ENCODE data around the gene CCDC150.

CCDC150 gene

DNA sequence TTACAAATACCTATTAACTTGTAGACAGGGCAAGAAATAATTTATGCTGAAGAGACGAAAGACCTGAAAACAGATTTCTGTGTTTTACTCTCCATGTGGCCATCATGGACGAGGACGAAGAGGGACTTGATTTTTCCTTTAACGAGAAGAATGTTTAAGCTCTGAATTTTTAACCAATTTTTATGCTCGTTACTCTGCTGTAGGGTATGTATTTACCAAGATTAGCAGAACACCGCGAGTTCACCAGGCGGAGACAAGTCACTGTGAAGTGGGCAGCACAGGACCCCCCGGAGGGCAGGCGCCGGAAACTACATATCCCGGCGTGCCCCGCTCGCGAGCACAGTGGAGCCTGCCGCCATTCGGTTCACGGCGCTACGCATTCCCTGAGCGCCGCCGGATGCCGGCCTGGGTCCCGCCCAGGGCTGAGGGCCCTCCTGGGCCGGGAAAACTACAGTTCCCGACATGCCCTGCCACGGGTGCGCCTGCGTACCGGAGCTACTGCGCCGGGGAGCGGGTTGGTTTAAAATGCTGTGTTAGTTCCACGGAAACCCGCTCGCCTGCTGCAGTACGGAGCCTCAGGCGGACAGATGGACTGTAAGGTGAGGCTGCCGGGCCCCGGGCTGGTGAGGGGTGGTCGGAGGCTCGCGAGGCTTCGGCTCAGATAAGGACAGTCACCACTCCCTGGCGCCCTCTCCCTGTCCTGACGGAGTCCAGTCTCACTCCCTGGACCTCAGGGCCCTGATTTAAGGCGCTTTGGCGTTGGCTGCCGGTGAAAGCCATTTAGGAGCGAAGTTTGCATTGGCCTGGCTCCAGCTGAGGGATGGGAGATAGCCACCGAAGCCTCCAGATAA is at the start of gene CCDC150:
Gene CCDC150, plus strand, starts transcription at position 536 of the 851 bp plus-strand sequence. Its CDS starts 52 bp downstream, at position 588.
- DNase-seq: peak; percentile 94

DNA sequence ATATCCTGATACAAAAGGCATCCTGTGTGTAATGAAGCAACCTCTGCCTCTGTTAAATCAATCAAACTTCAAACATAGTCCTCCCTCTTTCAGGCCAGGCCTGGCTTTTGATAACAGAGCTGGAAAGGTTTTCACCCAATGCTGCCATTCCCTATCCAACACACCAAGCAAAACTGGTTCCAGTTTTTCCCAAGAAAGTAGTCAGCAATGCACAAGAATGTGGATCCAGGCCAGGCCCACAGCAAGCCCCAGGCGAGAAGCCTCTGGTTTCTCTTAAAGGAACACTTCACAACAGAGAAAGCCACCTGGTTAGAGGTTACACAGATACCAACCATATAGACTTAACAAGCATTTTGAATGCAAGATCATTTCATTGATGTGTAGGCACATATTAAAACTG is 49.2 kb upstream of the CCDC150 start:
- peak; percentile 13 for DNase-seq

DNA sequence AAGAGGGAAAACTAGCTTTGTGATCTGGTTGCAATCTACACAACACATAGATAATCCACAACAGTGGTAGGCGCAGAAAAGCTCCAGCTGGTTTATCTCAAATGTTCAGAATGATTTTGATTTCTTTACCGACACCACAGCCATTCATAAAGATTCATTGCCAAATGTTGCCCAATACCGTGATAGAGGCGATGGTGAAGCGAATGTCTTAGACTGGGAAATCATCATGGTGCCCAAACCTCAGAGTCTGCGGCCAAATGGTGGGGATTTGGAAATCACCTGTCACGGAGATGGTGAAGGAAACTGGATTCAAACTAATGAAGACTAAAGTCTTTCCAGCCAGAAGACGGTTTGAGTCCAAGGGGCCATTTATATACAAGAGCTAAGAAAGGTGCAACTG is 48.5 kb upstream of the CCDC150 start:
- DNase-seq: no peak

DNA sequence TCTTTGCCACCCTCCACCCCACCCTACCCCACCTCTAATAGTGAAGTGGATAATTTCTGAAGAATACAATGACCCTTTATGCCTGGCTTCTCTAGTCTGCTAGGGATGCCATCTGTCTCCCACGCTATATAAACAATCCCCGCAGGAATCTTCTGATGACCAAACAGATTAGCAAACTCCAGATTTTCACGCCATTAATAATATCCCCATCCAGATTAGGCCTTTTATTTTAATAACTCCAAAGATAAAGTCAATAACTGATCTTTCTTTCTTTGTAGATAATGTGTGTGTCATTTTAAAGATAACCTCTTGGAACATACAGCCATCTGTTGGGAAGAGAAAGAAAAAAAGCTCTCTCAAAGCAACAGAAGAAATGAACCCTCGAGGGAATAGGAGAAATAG is 47.9 kb upstream of the CCDC150 start:
- DNase-seq: no peak

DNA sequence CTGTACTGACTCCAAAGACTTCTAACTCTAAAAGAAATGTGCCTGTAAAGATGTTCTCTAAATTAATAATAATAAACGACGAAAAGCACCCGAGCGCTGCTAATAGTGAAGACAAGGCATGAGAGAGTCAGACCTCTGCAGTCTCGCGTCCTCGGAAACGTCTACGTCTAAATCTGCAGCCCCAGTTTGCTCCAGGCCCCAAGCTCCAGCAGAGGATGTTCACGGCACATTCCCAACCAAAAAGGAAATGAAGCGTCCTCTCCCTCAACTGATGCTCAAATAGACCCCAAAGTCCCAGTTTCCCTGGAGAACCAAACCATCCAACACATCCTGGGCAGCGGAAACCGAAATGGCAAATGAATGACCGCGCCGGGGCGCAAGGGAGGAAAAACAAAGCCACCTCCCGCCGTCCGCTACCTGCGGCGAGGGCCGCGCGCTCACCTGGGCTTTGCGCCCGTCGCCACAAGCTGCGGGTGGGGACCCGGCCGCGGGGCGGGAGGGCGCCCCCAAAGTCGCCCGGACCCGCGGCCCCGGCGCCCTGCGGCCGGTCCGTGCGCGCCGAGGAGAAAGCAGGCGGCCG is 47.1 kb upstream of the CCDC150 start:
- DNase-seq: peak; percentile 44

DNA sequence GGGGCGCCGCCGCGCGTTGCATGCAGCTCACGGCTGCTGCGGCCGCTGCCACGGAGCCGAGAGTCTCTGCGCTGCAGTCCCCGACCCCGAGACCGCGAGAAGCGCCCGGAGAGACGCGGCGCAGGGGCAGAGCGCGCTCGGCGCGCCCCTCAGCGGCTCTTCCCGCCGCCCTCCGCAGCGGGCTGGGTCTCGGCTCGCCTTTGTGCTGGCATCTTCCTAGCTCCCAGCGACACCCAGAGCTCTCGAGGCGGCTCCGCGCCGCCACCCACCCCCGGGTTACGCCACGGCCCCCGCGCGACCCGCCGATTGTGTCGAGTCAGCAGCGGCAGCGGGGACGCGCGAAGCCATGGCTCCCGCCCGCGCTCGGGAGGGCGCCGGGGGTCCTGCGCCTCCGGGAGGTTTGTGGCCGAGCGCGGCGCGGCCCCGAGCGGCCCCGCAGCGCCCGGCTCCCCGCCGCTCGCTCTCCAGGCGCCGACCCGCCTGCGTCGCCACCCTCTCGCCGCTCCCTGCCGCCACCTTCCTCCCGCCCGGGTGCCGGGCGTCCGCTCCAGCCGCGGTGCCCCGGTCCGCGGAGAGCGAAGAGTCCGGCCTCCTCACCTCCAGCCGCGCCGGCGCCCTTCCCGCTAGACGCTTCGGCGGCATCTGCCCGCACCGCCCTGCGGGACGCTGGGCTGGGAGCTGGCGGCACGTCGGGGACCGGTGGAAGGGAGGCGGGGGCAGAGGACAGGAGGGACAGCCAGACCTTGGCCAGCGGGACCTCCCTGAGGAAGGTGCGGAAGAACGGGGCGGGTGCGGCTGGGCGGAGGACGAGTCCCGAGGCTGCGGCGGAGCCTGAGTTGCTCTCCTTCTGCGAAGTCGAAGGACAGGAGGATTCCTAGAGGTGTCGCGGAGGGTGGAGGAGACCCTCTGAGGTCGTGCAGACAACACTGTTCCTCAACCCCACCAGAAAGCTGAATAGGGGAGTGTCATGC is 46.3 kb upstream of the CCDC150 start, which contains the start of gene HECW2:
Gene HECW2, minus strand, starts transcription at position 644 of the 971 bp plus-strand sequence.
- DNase-seq: peak; percentile 63

DNA sequence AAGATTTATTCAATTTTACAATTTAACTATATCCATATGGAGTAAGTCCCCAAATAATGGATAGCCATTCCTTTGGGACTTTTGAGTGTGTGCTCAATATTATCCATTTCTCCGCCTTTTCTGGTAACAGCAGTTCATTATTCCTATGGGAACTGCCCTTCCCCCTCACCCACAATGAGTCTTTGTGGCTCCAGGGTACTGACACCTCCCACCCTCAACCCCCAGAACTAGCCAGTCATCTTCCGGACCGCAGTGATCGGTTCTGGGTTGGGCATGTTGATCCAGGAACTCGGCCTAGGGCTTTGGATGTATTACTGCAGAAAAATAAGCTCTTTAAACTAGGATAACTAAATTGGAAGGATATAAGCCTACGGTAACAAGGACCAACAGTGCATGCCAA is 45.4 kb upstream of the CCDC150 start:
- no peak for DNase-seq

DNA sequence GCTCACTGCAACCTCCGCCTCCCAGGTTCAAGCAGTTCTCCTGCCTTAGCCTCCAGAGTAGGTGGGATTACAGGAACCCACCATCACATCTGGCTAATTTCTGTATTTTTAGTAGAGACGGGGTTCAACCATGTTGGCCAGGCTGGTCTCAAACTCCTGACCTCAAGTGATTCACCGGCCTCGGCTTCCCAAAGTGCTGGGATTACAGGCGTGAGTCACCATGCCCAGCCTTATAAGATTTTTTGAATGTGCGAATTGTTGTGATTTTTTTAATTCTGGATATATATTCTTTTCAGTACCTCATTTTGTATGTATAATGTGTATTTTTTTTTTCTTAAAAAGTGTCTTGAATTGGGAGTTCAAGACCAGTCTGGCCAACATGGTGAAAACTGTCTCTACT is 42.0 kb upstream of the CCDC150 start:
- no peak for DNase-seq

DNA sequence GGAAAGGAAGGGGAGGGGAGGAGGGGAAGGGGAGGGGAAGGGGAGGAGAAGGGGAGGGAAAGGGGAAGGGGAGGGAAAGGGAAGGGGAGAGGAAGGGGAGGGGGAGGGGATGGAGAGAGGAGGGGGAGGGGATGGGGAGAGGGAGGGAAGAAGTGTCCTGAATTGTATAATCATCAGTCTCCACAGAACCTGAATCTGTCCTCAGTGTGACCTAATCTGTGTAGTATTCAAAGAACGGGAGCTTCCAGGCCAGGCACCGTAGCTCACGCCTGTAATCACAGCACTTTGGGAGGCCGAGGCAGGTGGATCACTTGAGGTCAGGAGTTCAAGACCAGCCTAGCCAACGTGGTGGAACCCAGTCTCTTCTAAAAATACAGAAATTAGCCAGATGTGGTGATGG is 41.1 kb upstream of the CCDC150 start:
- no peak for DNase-seq

DNA sequence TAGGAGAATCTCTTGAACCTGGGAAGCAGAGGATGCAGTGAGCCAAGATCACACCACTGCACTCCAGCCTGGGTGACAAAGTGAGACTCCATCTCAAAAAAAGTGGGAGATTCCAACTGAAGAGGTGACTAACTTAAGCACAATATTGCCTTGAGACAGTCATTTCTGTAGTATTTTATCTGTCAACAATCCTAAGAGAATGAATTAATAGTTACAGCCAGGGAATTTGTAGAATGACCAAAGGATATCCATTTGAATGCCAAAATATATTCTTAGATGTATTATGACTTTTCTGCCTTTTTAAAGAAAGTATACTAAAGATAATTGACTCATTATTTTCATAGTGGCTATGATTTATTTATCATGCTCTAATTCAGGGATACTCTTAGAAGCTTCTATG is 40.7 kb upstream of the CCDC150 start:
- DNase-seq: no peak

DNA sequence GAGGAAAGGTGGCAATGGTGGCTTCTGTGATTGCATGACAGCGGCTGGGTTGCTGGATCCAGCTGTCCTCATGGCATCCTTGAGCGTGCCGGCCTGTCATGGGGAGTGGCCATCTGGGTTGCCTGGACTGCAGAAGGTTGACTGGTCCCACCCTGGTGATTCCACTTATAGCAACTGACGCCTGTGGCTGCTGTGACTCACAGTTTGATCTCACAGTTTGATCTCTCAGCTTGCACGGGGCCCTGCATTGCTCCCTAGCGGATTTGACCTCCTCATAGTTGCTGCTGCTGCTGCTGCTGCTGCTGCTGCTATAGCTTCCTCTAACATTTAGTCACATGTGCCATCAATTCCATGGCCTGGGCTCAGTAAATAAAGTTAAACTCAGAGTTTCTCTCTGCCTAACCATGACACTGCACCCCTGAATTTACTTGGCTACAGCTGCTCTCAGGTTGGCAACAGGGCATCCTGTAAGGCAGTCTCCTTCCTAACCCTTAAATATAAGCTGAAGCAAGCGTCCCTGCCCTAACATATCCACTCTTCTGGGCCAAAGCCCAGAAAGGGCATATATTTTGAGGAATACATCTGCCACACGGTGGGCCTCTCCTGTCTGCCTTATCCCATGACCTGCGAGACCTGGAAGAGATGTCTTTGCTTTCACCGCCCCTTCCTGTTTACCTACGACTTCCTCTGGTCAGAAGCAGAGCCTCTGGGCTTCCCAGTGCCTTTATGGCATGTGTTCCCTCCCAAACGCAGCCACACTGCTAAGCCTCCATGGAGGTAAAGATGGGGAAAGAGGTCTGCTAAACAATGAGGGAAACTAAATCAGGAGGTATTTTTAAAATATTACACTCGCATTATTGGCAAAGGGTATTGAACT is 37.8 kb upstream of the CCDC150 start:
- DNase-seq: peak; percentile 90

DNA sequence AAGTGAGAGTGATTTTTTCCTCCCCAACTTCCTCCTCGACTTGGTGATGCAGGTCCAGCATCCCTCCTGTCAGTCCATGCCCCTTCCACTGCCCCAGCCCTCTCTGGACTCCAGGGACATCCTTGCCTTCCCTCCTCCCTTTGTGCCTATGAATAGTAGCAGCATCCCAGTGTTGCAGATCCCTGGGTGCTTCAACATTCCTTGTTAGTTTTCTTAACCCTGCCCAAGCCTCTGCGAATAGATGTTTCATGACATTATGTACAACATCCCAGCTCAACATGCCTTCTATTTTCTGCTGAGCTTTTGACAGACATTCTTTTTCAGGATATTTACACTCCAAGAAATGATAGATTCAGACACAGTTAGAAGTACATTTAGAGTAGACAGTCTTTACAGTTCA is 35.3 kb upstream of the CCDC150 start:
- no peak for DNase-seq

DNA sequence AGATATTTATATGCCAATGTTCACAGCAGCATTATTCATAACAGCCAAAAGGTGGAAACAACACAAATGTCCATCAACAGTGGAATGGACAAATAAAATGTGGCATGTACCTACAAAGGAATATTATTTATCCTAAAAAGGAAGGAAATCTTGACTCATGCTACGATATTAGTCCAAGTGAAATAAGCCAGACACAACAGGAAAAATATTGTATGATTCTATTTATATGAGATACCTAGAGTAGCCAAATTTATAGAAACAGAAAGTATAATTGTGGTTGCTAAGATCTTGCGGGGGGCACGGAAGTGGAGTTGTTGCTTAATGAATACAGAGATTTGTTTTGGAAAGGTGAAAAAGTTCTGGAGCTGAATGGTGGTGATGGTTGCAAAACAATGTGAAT is 33.0 kb upstream of the CCDC150 start:
- no peak for DNase-seq

DNA sequence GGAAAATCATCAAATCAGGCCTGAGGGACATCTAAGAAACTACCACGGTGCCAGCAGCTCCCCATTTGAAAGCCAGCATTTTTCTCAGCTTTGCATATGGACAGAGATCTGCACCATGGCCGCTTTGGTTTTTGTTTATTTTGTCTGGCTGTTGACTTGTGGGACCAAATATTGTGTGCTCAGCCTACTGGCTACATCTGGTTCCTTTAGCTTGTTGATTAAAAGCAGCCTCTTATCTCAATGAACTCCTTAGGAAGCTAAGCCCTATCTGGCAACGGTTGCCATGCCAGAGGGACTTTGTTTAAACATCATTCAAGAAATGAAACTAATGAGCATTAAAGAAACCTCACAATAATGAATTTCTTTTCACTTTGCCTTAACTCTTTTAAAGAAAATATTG is 32.4 kb upstream of the CCDC150 start:
- no peak for DNase-seq

DNA sequence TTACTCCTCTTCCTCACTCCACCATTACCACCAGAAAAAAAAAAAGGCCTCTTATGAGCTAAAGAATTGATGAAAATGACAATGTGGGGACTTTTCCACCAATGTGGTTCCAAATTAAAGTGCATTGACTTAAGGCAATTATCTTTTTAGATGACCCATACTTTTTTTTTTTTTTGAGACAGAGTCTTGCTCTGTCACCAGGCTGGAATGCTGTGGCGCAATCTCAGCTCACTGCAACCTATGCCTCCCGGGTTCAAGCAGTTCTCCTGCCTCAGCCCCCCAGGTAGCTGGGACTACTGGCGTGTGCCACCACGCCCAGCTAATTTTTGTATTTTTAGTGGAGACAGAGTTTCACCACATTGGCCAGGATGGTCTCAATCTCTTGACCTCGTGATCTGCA is 31.6 kb upstream of the CCDC150 start:
- DNase-seq: peak; percentile 42

DNA sequence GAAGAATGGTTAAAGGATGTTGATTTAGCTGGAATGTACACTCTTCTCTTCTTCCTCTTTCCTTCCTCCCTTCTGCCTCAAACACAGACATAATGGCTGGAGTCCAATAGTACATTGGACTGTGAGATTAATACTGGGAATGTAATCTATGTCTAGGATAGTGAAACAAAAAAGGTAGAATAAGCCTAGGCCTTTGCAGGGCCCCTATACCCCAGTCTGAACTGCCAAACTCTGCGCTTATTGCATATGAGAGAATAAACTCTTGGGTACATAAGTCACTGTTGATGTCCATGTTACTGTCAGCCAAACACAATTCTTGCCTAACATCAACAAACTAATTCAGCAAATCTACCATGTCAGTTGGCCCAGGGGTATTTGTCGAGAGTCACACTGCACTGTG is 29.7 kb upstream of the CCDC150 start:
- DNase-seq: no peak

DNA sequence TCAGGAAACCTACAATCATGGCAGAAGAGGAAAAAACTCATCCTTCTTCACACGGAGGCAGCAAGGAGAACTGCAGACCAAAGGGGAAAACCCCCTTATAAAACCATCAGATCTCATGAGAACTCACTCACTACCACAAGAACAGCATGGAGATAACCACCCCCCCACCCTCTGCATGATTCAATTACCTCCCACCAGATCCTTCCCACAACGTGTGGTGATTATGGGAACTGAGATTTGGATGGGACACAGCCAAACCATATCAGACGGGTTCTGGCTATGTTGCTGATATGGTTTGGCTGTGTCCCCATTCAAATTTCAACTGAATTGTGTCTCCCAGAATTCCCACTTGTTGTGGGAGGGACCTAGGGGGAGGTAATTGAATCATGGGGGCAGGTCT is 28.7 kb upstream of the CCDC150 start:
- DNase-seq: no peak

DNA sequence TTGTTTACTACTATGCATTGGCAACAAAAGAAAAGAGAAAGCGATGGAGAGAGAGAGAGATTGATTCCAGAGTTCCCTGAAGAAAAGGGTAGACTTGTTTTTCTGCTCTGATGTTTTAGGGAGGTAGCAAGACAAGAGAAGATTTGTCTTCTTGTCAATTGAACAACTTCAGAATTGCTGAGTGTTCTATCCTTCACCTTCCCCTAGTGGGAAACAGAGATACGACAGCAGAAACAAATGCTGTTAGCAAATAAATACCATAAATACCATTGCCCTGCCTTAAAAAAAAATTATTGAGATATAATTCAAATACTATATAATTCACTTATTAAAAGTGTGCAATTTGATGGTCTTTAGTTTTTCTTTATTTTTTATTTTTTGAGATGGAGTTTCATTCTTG is 26.2 kb upstream of the CCDC150 start:
- no peak for DNase-seq

DNA sequence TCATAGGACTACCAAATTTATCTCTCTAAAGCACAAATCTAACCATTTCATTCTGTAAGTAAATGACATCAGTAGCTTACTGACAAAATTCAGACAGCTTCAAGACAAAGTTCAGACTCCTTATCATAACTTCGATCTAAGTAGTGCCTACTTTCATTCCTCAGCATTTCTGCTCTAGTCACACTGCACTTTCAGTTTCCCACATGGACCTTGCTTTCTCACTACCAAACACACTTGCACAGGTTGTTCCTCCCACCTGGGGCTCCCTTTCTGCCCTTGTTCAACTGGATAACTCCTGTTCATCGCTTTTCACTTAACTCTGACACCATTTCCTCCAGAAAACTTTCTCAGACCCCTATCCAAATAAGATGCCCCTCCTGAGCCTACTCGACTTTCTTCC is 22.1 kb upstream of the CCDC150 start:
- no peak for DNase-seq

DNA sequence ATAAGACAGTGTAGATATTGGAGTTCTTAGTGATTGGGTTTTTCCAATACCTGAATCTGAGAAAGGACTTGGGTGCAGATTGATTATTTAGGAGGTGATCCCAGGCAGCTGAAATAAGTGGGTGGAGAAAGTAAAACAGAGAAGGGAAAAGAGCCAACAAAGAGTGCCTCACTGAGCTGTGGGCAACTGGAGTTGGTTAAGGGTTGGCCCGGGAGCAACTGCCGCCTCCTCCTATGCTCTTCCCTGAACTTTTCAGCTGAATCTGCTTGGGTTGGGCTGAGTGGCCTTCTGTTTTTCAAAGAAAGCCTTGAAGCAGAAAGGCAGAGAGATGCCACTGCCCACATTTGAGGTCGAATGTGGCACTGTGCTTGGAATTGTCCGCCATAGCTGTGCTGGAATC is 20.9 kb upstream of the CCDC150 start:
- DNase-seq: no peak

DNA sequence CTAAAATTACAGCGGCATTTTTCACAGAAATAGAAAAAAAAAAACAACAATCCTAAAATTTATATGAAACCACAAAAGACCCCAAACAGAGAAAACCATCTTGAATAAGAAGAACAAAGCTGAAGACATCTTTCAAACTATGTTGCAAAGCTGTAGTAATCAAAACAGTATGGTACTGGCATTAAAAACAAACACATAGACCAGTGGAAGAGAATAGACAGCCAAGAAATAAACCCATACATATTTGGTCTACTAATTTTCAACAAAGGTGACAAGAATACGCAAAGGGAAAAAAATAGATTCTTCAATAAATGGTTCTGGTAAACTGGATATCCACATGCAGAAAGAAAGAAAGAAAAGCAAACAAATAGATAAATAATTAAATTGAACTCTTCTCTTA is 9.0 kb upstream of the CCDC150 start:
- DNase-seq: no peak

DNA sequence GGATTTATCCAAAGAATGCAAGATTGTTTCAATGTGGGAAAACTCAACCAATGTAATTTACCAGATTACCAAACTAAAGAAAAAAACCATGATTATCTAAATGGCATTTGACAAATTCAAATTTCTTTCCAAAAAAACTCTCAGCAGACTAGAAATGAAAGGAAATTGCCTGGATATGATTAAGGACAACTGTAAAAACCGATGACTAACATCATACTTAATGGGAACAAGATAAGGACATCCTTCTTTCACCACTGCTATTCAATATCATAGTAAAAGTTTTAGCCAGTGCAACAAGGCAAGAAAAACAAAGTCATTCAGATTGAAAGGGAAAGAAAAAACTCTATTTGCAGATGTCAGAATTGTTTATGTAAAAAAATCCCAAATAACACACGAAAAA is 4.4 kb upstream of the CCDC150 start:
- no peak for DNase-seq
